ENCODE measurements around the gene ADAM12. TPM values are rescaled to one million over a fixed set of nuclear protein-coding genes. Genes with fewer than 3 reads are reported as not detected.

Gene ADAM12
- total and polyA plus RNA-seq, 7 donors = under 0.01 to 0.82 (median 0.46) TPM; not detected in 1

DNA sequence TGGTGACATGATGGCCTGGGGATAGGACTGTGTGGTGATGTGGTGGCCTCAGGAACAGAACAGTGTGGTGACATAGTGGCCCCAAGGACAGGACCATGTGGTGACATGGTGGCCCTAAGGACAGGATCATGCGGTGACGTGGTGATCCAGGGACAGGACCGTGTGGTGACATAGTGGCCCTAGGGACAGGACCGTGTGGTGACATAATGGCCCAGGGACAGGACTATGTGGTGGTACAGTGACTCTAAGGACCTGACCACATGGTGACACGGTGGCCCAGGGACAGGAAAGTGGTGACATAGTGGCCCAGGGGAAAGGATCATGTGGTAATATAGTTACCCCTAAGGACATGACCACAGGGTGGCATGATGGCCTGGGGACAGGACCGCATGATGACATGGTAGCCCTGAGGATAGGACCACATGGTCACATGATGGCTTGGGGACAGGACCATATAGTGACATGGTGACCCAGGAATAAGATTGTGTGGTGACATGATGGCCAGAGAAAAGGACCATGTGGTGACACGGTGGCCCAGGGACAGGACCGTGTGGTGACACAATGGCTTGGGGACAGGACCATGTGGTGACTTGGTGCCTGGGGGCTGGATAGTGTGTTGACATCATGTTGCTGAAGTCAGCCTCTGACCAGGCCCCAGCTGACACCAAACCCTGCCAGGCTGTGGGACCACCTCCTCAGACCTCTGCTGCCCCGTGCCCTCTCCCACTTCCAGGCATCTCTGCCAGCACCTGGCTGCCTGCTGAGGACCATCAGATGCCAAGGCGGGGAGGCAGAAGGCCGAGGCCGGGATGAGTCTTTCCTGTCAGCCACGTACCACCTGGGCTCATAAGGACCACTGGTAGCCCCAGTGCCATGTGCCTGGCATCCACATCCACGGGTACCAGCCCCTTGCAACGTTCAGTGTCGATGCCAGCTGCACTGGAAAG, 99.5 kb downstream of the ADAM12 start:
- Histone ChIP-seq H3K4me1 (no peaks in the 10 kb centered on the region), H3K27me3 (no peaks in the 10 kb centered on the region), H3K27ac (no peak overlapping the region), H3K4me3 (no peak overlapping the region), H3K9me3 (no peaks in the 10 kb centered on the region), H3K36me3 (no peaks in the 10 kb centered on the region)
- 87 to 91% methylated on average over 16 of the region's 16 CpGs for WGBS, 2 donors
- no peak for DNase-seq
- TF ChIP-seq POLR2AphosphoS5 (IDR thresholded peaks at IDR 0.05) (no peak), EP300 (IDR thresholded peaks at IDR 0.05) (no peak), POLR2A (IDR thresholded peaks at IDR 0.05) (no peak)
- TF ChIP-seq, protein P1, sequence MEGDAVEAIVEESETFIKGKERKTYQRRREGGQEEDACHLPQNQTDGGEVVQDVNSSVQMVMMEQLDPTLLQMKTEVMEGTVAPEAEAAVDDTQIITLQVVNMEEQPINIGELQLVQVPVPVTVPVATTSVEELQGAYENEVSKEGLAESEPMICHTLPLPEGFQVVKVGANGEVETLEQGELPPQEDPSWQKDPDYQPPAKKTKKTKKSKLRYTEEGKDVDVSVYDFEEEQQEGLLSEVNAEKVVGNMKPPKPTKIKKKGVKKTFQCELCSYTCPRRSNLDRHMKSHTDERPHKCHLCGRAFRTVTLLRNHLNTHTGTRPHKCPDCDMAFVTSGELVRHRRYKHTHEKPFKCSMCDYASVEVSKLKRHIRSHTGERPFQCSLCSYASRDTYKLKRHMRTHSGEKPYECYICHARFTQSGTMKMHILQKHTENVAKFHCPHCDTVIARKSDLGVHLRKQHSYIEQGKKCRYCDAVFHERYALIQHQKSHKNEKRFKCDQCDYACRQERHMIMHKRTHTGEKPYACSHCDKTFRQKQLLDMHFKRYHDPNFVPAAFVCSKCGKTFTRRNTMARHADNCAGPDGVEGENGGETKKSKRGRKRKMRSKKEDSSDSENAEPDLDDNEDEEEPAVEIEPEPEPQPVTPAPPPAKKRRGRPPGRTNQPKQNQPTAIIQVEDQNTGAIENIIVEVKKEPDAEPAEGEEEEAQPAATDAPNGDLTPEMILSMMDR (IDR thresholded peaks at IDR 0.05) = no peak
- intact Hi-C loops (cut with DNase I) = no loop called here

- DNase-seq = no peak
- 86 to 88% methylated on average over 6 of the region's 6 CpGs for whole genome bisulfite sequencing, 2 donors
- Histone ChIP-seq H3K27me3 (no peaks in the 10 kb centered on the region), H3K4me1 (no peaks in the 10 kb centered on the region), H3K27ac (no peak overlapping the region), H3K36me3 (no peaks in the 10 kb centered on the region), H3K9me3 (no peaks in the 10 kb centered on the region), H3K4me3 (no peak overlapping the region)
- TF ChIP-seq POLR2AphosphoS5 (IDR thresholded peaks at IDR 0.05) = no peak
- no peak for TF ChIP-seq EP300 (IDR thresholded peaks at IDR 0.05)
- TF ChIP-seq POLR2A (IDR thresholded peaks at IDR 0.05) = no peak
- TF ChIP-seq, protein P1 (IDR thresholded peaks at IDR 0.05) = no peak
- intact Hi-C loops (cut with DNase I) = no loop called here
These were observed 102.0 kb downstream of the ADAM12 start for GRCh38 chr10:126286256-126286780.

DNA sequence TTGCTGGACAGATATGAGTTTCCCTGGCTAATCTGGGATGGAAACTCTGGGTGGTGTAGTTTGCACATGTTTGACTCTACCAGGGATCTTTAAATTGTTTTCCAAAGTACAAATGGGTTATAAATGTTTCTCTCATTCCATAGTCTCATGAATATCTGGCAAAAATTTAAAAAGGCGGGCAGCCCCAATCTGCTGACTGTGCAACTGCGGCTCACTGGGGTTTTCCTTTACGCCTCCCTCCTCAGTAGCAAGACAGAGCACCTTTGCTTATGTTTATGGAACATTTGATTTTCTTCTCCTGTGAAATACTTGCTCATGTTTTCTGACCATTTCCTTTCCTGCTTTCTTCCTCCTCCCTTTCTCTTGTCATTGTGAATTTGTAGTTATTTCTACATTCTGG, 105.0 kb downstream of the ADAM12 start:
- H3K9me3 ChIP-seq = no peaks in the 10 kb centered on the region
- no peaks in the 10 kb centered on the region for H3K36me3 ChIP-seq
- no peaks in the 10 kb centered on the region for H3K4me1 ChIP-seq
- intact Hi-C loops (cut with DNase I) = no loop called here
- DNase-seq = no peak
- no peak for TF ChIP-seq EP300 (IDR thresholded peaks at IDR 0.05)
- no peak for TF ChIP-seq POLR2A (IDR thresholded peaks at IDR 0.05)
- TF ChIP-seq, protein P1 (IDR thresholded peaks at IDR 0.05) = no peak
- no peak for TF ChIP-seq POLR2AphosphoS5 (IDR thresholded peaks at IDR 0.05)
- H3K4me3 ChIP-seq = no peak overlapping the region
- WGBS, 2 donors = 93 to 96% methylated on average over 3 of the region's 3 CpGs
- H3K27me3 ChIP-seq = no peaks in the 10 kb centered on the region
- H3K27ac ChIP-seq = no peak overlapping the region

DNA sequence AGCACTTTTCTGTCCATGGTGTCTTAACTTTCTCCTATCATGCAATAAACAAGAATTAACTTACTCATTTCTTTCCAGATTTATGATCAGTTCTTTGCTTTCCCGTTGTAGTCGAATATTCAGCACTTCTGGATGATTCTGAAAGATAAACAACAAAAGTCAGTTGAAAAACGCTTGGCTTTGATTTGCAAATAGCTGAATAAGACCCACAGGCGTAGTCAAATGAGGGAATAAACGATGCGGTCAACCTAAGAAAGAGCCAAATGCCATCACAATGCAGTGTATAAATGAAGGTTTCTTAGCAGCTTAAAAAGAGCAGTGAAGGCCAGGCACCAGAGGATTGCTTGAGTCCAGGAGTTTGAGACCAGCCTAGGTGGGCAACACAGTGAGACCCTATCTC, 109.4 kb downstream of the ADAM12 start:
- DNase-seq = no peak

More for the DNA sequence above, 109.4 kb downstream of the ADAM12 start:
- intact Hi-C loops (cut with DNase I) = no loop called here
- Histone ChIP-seq H3K9me3 (no peaks in the 10 kb centered on the region), H3K36me3 (no peaks in the 10 kb centered on the region), H3K27ac (no peak overlapping the region), H3K4me3 (no peak overlapping the region), H3K4me1 (no peaks in the 10 kb centered on the region), H3K27me3 (no peaks in the 10 kb centered on the region)
- TF ChIP-seq POLR2A (IDR thresholded peaks at IDR 0.05) = no peak
- no peak for TF ChIP-seq POLR2AphosphoS5 (IDR thresholded peaks at IDR 0.05)
- TF ChIP-seq, protein P1 (IDR thresholded peaks at IDR 0.05) = no peak
- no peak for TF ChIP-seq EP300 (IDR thresholded peaks at IDR 0.05)
- WGBS, 2 donors = 51 to 56% methylated on average over 6 of the region's 6 CpGs

All from sigmoid colon (tissue), 7 donors.